Natural killer cell (primary cell): ENCODE measurements around the gene SLC8B1. TPM values are rescaled to one million over a fixed set of nuclear protein-coding genes. Genes with fewer than 3 reads are reported as not detected.

ENCODE experiments used
- ATAC-seq, 3 donors: fragments of 150-1000 bp in 2 of 3; fragments of 200-7000 bp in 1 of 3; cut with Tn5 transposase; 1 replicate in 1 of 3; 2 replicates in 2 of 3; pipeline ENCODE4 v1.10.0; 2021; ENCODE audit warnings: mild to moderate bottlenecking in 2 of 3, moderate library complexity in 2 of 3
- DNase-seq, 2 donors: peaks; one replicate each; pipeline versions ENCODE4 v3.0.0 to v3.0.0-alpha.2; 2013 to 2021; ENCODE audit warnings: mixed read lengths in 1 of 2
- H3K27ac ChIP-seq: one replicate; pipeline ENCODE4 v1.5.1; 2013; ENCODE audit warnings: mild to moderate bottlenecking, low read length
- H3K27me3 ChIP-seq: one replicate; pipeline ENCODE4 v1.6.1; 2013; ENCODE audit warnings: low read length; ENCODE audit not compliant: control insufficient read depth, insufficient read depth
- H3K36me3 ChIP-seq: one replicate; pipeline ENCODE4 v1.6.1; 2013; ENCODE audit warnings: low read length; ENCODE audit not compliant: control insufficient read depth, insufficient read depth
- H3K4me1 ChIP-seq: one replicate; pipeline ENCODE4 v1.6.1; 2013; ENCODE audit warnings: low read length; ENCODE audit not compliant: control insufficient read depth, insufficient read depth
- H3K4me3 ChIP-seq: one replicate; pipeline ENCODE4 v1.5.1; 2013; ENCODE audit warnings: low read length
- H3K9me3 ChIP-seq: one replicate; pipeline ENCODE4 v1.6.1; 2013; ENCODE audit warnings: low read length; ENCODE audit not compliant: control insufficient read depth, insufficient read depth
- H3K27ac Mint-ChIP-seq, 2 donors: one replicate each; pipeline ENCODE4 v1.8.0; 2022; ENCODE audit warnings: mild to moderate bottlenecking in 2 of 2, mixed read lengths in 2 of 2, moderate library complexity in 1 of 2
- H3K27me3 Mint-ChIP-seq, 2 donors: one replicate each; pipeline ENCODE4 v1.8.0; 2022; ENCODE audit warnings: low read depth in 2 of 2, mixed read lengths in 2 of 2
- H3K36me3 Mint-ChIP-seq: one replicate; pipeline ENCODE4 v1.8.0; 2022; ENCODE audit warnings: mixed read lengths
- H3K4me1 Mint-ChIP-seq, 2 donors: one replicate each; pipeline ENCODE4 v1.8.0; 2022; ENCODE audit warnings: mixed read lengths in 2 of 2
- H3K4me3 Mint-ChIP-seq: one replicate; pipeline ENCODE4 v1.8.0; 2022; ENCODE audit warnings: mild to moderate bottlenecking, moderate library complexity, mixed read lengths
- H3K9me3 Mint-ChIP-seq, 2 donors: one replicate each; pipeline ENCODE4 v1.8.0; 2022; ENCODE audit warnings: mixed read lengths in 2 of 2
- CTCF ChIP-seq: fragments of 200-600 bp; IDR thresholded peaks from one replicate; pipeline ENCODE4 v1.8.0; 2022; ENCODE audit warnings: antibody characterized with exemption
- WGBS: methylation state at CpG from one replicate; pipeline ENCODE4 v1.1.7; 2013; ENCODE audit warnings: missing lambda C conversion rate; ENCODE audit not compliant: insufficient coverage; 5-methylcytosine and 5-hydroxymethylcytosine counted together
- intact Hi-C: fragments of 100-400 bp; cut with micrococcal nuclease; formaldehyde crosslinking; loops from one replicate; pipeline ENCODE4 v1.14.2; 2022
- total RNA-seq, 4 donors: library from RNA; stranded (reverse); fragments of 120-200 nt in 1 of 4; gene quantifications; one replicate each; pipeline versions ENCODE4 v1.2.3 to v1.2.4, GENCODE V29; 2013 to 2022

SLC8B1 gene
- total RNA-seq, 3 donors from 2014 or later (not counting 1 experiment from before 2014, with no cell fraction given), result 26.1 to 34.4 (median 31.2) TPM

GRCh38 chr12:113302466-113302865 lies 32.4 kb downstream of the SLC8B1 start:
- Histone ChIP-seq H3K4me1 (peaks cover 2% of the 10 kb centered on the region), H3K27ac (no peak overlapping the region), H3K27me3 (no peaks in the 10 kb centered on the region), H3K9me3 (no peaks in the 10 kb centered on the region), H3K36me3 (peaks cover 20% of the 10 kb centered on the region), H3K4me3 (no peak overlapping the region)
- DNase-seq (no peak), ATAC-seq (no peak)
- no peaks in the 10 kb centered on the region for H3K27me3 Mint-ChIP-seq
- intact Hi-C loops, result no loop called here
- no peaks in the 10 kb centered on the region for H3K36me3 Mint-ChIP-seq
- no peaks in the 10 kb centered on the region for H3K9me3 Mint-ChIP-seq
- WGBS, result 70% methylated on average over 8 of the region's 8 CpGs
- H3K27ac Mint-ChIP-seq, result no peak overlapping the region
- TF ChIP-seq CTCF, result no peak
- H3K4me3 Mint-ChIP-seq, result no peak overlapping the region
- H3K4me1 Mint-ChIP-seq, result peaks cover 0 to 6% of the 10 kb centered on the region in 2 donors

- no peaks in the 10 kb centered on the region for H3K9me3 Mint-ChIP-seq
- intact Hi-C loops, result no loop called here
- H3K27me3 Mint-ChIP-seq, result no peaks in the 10 kb centered on the region
- no peaks in the 10 kb centered on the region for H3K27me3 ChIP-seq
- WGBS, result 97% methylated on average over 6 of the region's 6 CpGs
- DNase-seq (no peak), ATAC-seq (no peak)
- no peak overlapping the region for H3K27ac ChIP-seq
- H3K36me3 ChIP-seq, result peaks cover 15% of the 10 kb centered on the region
- H3K4me3 ChIP-seq, result no peak overlapping the region
- H3K27ac Mint-ChIP-seq, result no peak overlapping the region
- H3K9me3 ChIP-seq, result no peaks in the 10 kb centered on the region
- TF ChIP-seq CTCF, result no peak
- H3K36me3 Mint-ChIP-seq, result no peaks in the 10 kb centered on the region
- no peak overlapping the region for H3K4me3 Mint-ChIP-seq
- peaks cover 2% of the 10 kb centered on the region for H3K4me1 ChIP-seq
- peaks cover 0 to 6% of the 10 kb centered on the region in 2 donors for H3K4me1 Mint-ChIP-seq
These were observed 33.1 kb downstream of the SLC8B1 start for GRCh38 chr12:113301811-113302210.

- H3K9me3 ChIP-seq, result no peaks in the 10 kb centered on the region
- WGBS, result 90% methylated on average over 14 of the region's 14 CpGs
- no peak overlapping the region for H3K27ac Mint-ChIP-seq
- H3K27me3 Mint-ChIP-seq, result no peaks in the 10 kb centered on the region
- H3K4me1 Mint-ChIP-seq, result peaks cover 0 to 6% of the 10 kb centered on the region in 2 donors
- H3K36me3 ChIP-seq, result peaks cover 8% of the 10 kb centered on the region
- no peak overlapping the region for H3K4me3 ChIP-seq
- no peak overlapping the region for H3K27ac ChIP-seq
- H3K36me3 Mint-ChIP-seq, result no peaks in the 10 kb centered on the region
- no peaks in the 10 kb centered on the region for H3K9me3 Mint-ChIP-seq
- H3K27me3 ChIP-seq, result no peaks in the 10 kb centered on the region
- ATAC-seq (no peak), DNase-seq (no peak)
- H3K4me1 ChIP-seq, result peaks cover 2% of the 10 kb centered on the region
- TF ChIP-seq CTCF, result no peak
- no peak overlapping the region for H3K4me3 Mint-ChIP-seq
- intact Hi-C loops, result no loop called here
These were observed 35.2 kb downstream of the SLC8B1 start for GRCh38 chr12:113299619-113300237.
